Osteocyte (in vitro differentiated cells): ENCODE measurements around the gene HDGFL3. TPM values are rescaled to one million over a fixed set of nuclear protein-coding genes. Genes with fewer than 3 reads are reported as not detected.
"Not testable (repeated sequence)": the region's sequence is repeated elsewhere in the genome, so short reads cannot be mapped to it uniquely, and the experiment has no call there.

Source experiments
- DNase-seq: peaks from one replicate; pipeline ENCODE4 v3.0.0; 2021; ENCODE audit warnings: mixed read lengths; ENCODE audit not compliant: unreplicated experiment; ENCODE audit errors: extremely low spot score
- H3K27ac Mint-ChIP-seq: one replicate; pipeline ENCODE4 v1.8.0; 2021; ENCODE audit warnings: mild to moderate bottlenecking, mixed read lengths; ENCODE audit not compliant: unreplicated experiment
- H3K27me3 Mint-ChIP-seq: one replicate; pipeline ENCODE4 v1.8.0; 2021; ENCODE audit warnings: mixed read lengths; ENCODE audit not compliant: unreplicated experiment
- H3K36me3 Mint-ChIP-seq: one replicate; pipeline ENCODE4 v1.8.0; 2021; ENCODE audit warnings: mixed read lengths; ENCODE audit not compliant: unreplicated experiment
- H3K4me1 Mint-ChIP-seq: one replicate; pipeline ENCODE4 v1.8.0; 2021; ENCODE audit warnings: mixed read lengths; ENCODE audit not compliant: unreplicated experiment
- H3K4me3 Mint-ChIP-seq: one replicate; pipeline ENCODE4 v1.8.0; 2021; ENCODE audit warnings: mild to moderate bottlenecking, moderate library complexity, mixed read lengths; ENCODE audit not compliant: unreplicated experiment
- H3K9me3 Mint-ChIP-seq: one replicate; pipeline ENCODE4 v1.8.0; 2021; ENCODE audit warnings: mixed read lengths; ENCODE audit not compliant: unreplicated experiment
- CTCF ChIP-seq: fragments of 200-600 bp; sonication (generic); IDR thresholded peaks from 2 replicates; pipeline ENCODE4 v1.5.0; 2021; ENCODE audit warnings: antibody characterized with exemption, mild to moderate bottlenecking, moderate library complexity
- total RNA-seq: library from RNA; stranded (reverse); gene quantifications from 2 replicates; pipeline ENCODE4 v1.2.1, GENCODE V29; 2021

The HDGFL3 gene
- total RNA-seq, 1 donor from 2014 or later = 93.6 TPM

GRCh38 chr15:83087576-83087975 is 120.0 kb downstream of the HDGFL3 start:
- Mint-ChIP-seq H3K27me3 (peaks cover 36% of the 10 kb centered on the region), H3K27ac (no peak overlapping the region), H3K4me3 (no peak overlapping the region), H3K9me3 (no peaks in the 10 kb centered on the region), H3K4me1 (no peaks in the 10 kb centered on the region), H3K36me3 (peaks cover 2% of the 10 kb centered on the region)
- no peak for TF ChIP-seq CTCF
- no peak for DNase-seq

- H3K27me3 Mint-ChIP-seq = peaks cover 42% of the 10 kb centered on the region
- DNase-seq = peak; percentile 23
- not testable (repeated sequence) for H3K36me3 Mint-ChIP-seq, H3K4me1 Mint-ChIP-seq, H3K4me3 Mint-ChIP-seq, H3K9me3 Mint-ChIP-seq, H3K27ac Mint-ChIP-seq
These were observed 121.6 kb downstream of the HDGFL3 start for GRCh38 chr15:83085864-83086552.

GRCh38 chr15:83085461-83085860 is 122.2 kb downstream of the HDGFL3 start:
- peak; percentile 2 for DNase-seq
- not testable (repeated sequence) for H3K9me3 Mint-ChIP-seq, H3K36me3 Mint-ChIP-seq, H3K27ac Mint-ChIP-seq, H3K4me3 Mint-ChIP-seq, H3K4me1 Mint-ChIP-seq
- H3K27me3 Mint-ChIP-seq = peaks cover 43% of the 10 kb centered on the region

- no peak for TF ChIP-seq CTCF
- H3K27ac Mint-ChIP-seq = no peak overlapping the region
- no peaks in the 10 kb centered on the region for H3K36me3 Mint-ChIP-seq
- H3K27me3 Mint-ChIP-seq = peaks cover 51% of the 10 kb centered on the region
- H3K4me1 Mint-ChIP-seq = no peaks in the 10 kb centered on the region
- peak; percentile 65 for DNase-seq
- H3K9me3 Mint-ChIP-seq = no peaks in the 10 kb centered on the region
- no peak overlapping the region for H3K4me3 Mint-ChIP-seq
These were observed 124.8 kb downstream of the HDGFL3 start for GRCh38 chr15:83082730-83083386.

- peak; percentile 1 for DNase-seq
- no peak overlapping the region for H3K4me3 Mint-ChIP-seq
- peaks cover 50% of the 10 kb centered on the region for H3K27me3 Mint-ChIP-seq
- no peaks in the 10 kb centered on the region for H3K36me3 Mint-ChIP-seq
- no peak for TF ChIP-seq CTCF
- no peak overlapping the region for H3K27ac Mint-ChIP-seq
- H3K9me3 Mint-ChIP-seq = no peaks in the 10 kb centered on the region
- no peaks in the 10 kb centered on the region for H3K4me1 Mint-ChIP-seq
These were observed 126.2 kb downstream of the HDGFL3 start for GRCh38 chr15:83081256-83082014.

GRCh38 chr15:83078712-83079111 is 128.9 kb downstream of the HDGFL3 start:
- H3K4me3 Mint-ChIP-seq = no peak overlapping the region
- peak; percentile 42 for DNase-seq
- no peak overlapping the region for H3K27ac Mint-ChIP-seq
- H3K4me1 Mint-ChIP-seq = no peaks in the 10 kb centered on the region
- H3K27me3 Mint-ChIP-seq = peaks cover 48% of the 10 kb centered on the region
- no peak for TF ChIP-seq CTCF
- H3K9me3 Mint-ChIP-seq = peaks cover 8% of the 10 kb centered on the region
- H3K36me3 Mint-ChIP-seq = peaks cover 2% of the 10 kb centered on the region
